HepG2 (cell line): Measurements from ENCODE around the gene C19orf33. TPM values are rescaled to one million over a fixed set of nuclear protein-coding genes. Genes with fewer than 3 reads are reported as not detected.

Experiments used
- ATF7 ChIP-seq, 2 experiments: fragments of 450-650 bp in 1 of 2; sonication (generic) in 1 of 2; formaldehyde crosslinking in 1 of 2; IDR thresholded peaks; 2 replicates each; pipeline versions ENCODE4 v1.4.0 to v1.6.1; 2016 to 2020; ENCODE audit warnings: antibody characterized with exemption in 1 of 2, mild to moderate bottlenecking in 1 of 2, missing genetic modification reagents in 1 of 2
- HES4 ChIP-seq: sonication (generic); formaldehyde crosslinking; IDR thresholded peaks from 2 replicates; pipeline ENCODE4 v1.9.0; 2021; ENCODE audit warnings: mild to moderate bottlenecking, missing genetic modification reagents, borderline replicate concordance
- IRX3 ChIP-seq: sonication (generic); formaldehyde crosslinking; IDR thresholded peaks from 2 replicates; pipeline ENCODE4 v1.8.1; 2023; ENCODE audit warnings: mild to moderate bottlenecking, low read depth, missing genetic modification reagents, borderline replicate concordance
- KLF13 ChIP-seq: sonication (generic); formaldehyde crosslinking; IDR thresholded peaks from 2 replicates; pipeline ENCODE4 v1.4.0; 2020; ENCODE audit warnings: mild to moderate bottlenecking, missing genetic modification reagents
- MAFF ChIP-seq: IDR thresholded peaks from 2 replicates; pipeline ENCODE4 v1.6.1; 2011; ENCODE audit warnings: low read depth, low read length, improper control_type of control experiment
- NR2C2 ChIP-seq: sonication (generic); formaldehyde crosslinking; IDR thresholded peaks from 2 replicates; pipeline ENCODE4 v1.4.0; 2020; ENCODE audit warnings: missing genetic modification reagents, mild to moderate bottlenecking, moderate library complexity, borderline replicate concordance
- RORA ChIP-seq: sonication (generic); formaldehyde crosslinking; IDR thresholded peaks from 2 replicates; pipeline ENCODE4 v1.5.0; 2020; ENCODE audit warnings: mild to moderate bottlenecking, missing genetic modification reagents, moderate library complexity
- SP5 ChIP-seq: IDR thresholded peaks from 2 replicates; pipeline ENCODE4 v1.6.1; 2016; ENCODE audit warnings: low read depth, borderline replicate concordance
- ZBTB8A ChIP-seq: sonication (generic); formaldehyde crosslinking; IDR thresholded peaks from 2 replicates; pipeline ENCODE4 v1.4.0; 2020; ENCODE audit warnings: mild to moderate bottlenecking, low read depth, missing genetic modification reagents, borderline replicate concordance
- ZMYM2 ChIP-seq: sonication (generic); formaldehyde crosslinking; IDR thresholded peaks from 2 replicates; pipeline ENCODE4 v1.8.0; 2022; ENCODE audit warnings: mild to moderate bottlenecking, missing genetic modification reagents
- ZNF17 ChIP-seq: sonication (generic); formaldehyde crosslinking; IDR thresholded peaks from 2 replicates; pipeline ENCODE4 v1.5.0; 2020; ENCODE audit warnings: mild to moderate bottlenecking, missing genetic modification reagents
- ZNF484 ChIP-seq: sonication (generic); formaldehyde crosslinking; IDR thresholded peaks from 2 replicates; pipeline ENCODE4 v1.5.1; 2020; ENCODE audit warnings: mild to moderate bottlenecking, low read depth, missing genetic modification reagents, borderline replicate concordance
- ZNF564 ChIP-seq: sonication (generic); formaldehyde crosslinking; IDR thresholded peaks from 2 replicates; pipeline ENCODE4 v1.8.1; 2023; ENCODE audit warnings: mild to moderate bottlenecking, missing genetic modification reagents
- ZNF589 ChIP-seq: sonication (generic); formaldehyde crosslinking; conservative IDR thresholded peaks from 2 replicates; pipeline ENCODE4 v1.8.0; 2022; ENCODE audit warnings: mild to moderate bottlenecking, moderate library complexity, missing genetic modification reagents
- ZNF777 ChIP-seq: sonication (generic); formaldehyde crosslinking; IDR thresholded peaks from 2 replicates; pipeline ENCODE4 v1.4.0; 2020; ENCODE audit warnings: missing genetic modification reagents
- polyA plus RNA-seq, 8 experiments: library from polyadenylated mRNA; depleted of rRNA in 3 of 8; stranded (reverse) in 7 of 8; unstranded in 1 of 8; fragments of >200 nt; fragmentation: Illumina TruSeq in 4 of 8; extraction: Trizol in 4 of 8; gene quantifications; 2 replicates each; pipeline versions ENCODE4 v1.2.1 to v1.2.3, GENCODE V29; 2011 to 2016; ENCODE audit warnings: low read depth in 4 of 8, missing spikeins in 1 of 8, mixed read lengths in 1 of 8; ENCODE audit not compliant: insufficient read depth in 1 of 8
- total RNA-seq, 5 experiments: library from RNA; depleted of rRNA; stranded (reverse); fragments of >200 nt; fragmentation: Illumina TruSeq; extraction: Trizol; gene quantifications; 2 replicates each; pipeline ENCODE4 v1.2.3, GENCODE V29; 2016; ENCODE audit warnings: low read depth in 1 of 5
- TF ChIP-seq, protein P1 (sequence below): sonication (generic); formaldehyde crosslinking; IDR thresholded peaks from 2 replicates; pipeline ENCODE4 v1.8.0; 2022; ENCODE audit warnings: missing genetic modification reagents, mild to moderate bottlenecking, moderate library complexity, borderline replicate concordance
- TF ChIP-seq, protein P2 (sequence below): sonication (generic); formaldehyde crosslinking; IDR thresholded peaks from 2 replicates; pipeline ENCODE4 v1.5.1; 2020; ENCODE audit warnings: mild to moderate bottlenecking, moderate library complexity, missing genetic modification reagents
- TF ChIP-seq, protein P3 (sequence below): sonication (generic); formaldehyde crosslinking; IDR thresholded peaks from 2 replicates; pipeline ENCODE4 v1.4.0; 2020; ENCODE audit warnings: low read depth, mild to moderate bottlenecking, missing genetic modification reagents
- TF ChIP-seq, protein P4 (sequence below): sonication (generic); formaldehyde crosslinking; IDR thresholded peaks from 2 replicates; pipeline ENCODE4 v1.5.1; 2020; ENCODE audit warnings: missing genetic modification reagents, mild to moderate bottlenecking, borderline replicate concordance
- TF ChIP-seq, protein P5 (sequence below): sonication (generic); formaldehyde crosslinking; IDR thresholded peaks from 2 replicates; pipeline ENCODE4 v1.4.0; 2020; ENCODE audit warnings: mild to moderate bottlenecking, missing genetic modification reagents

C19orf33 gene
- total and polyA plus RNA-seq, 2 of the 13 experiments (the other 11 are each of a cell fraction or from before 2014, with no cell fraction given), result 2.5 to 3.3 TPM

DNA sequence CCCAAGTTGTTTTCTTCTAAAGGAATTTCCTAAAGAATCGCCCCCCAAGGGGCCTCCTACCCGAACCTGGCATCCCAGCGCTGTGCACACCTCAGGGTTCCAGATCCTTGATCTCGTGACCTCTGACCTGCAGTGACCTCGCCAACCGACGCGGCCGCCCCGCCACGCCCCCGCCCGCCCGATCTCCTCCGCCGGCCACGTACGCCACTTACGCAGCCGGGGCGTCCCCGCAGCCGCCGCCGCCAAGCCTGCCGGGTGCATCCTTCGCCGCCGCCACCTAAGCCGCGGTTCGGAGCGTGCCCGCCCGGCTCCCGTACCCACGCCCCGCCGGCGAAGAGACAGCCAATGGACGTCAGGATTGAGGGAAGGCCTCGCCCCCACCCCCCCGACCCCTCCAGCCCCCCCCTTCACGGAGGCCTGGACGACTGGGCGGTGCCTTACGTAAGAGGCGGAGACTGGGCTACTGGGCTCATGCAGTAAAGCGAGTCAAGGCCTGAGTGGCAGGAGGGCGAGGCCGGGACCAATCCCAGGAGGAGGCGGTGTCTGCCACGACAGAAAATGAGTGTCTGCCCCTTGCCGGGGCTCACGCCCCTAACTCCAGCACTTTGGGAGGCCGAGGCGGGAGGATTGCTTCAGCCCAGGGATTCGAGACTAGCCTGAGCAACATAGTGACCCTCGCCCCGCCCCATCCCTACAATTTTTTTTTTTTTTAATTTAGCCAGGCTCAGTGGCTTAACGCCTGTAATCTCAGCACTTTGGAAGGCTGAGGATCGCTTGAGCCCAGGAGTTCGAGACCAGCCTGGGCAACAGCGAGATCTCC lies 11.8 kb downstream of the C19orf33 start, which contains the start of gene YIF1B (continued):
- TF ChIP-seq ZNF484, result no peak
- TF ChIP-seq HES4 (CRISPR knock-in tag), result no peak
- no peak for TF ChIP-seq IRX3
- no peak for TF ChIP-seq ZBTB8A
- TF ChIP-seq, protein P1, sequence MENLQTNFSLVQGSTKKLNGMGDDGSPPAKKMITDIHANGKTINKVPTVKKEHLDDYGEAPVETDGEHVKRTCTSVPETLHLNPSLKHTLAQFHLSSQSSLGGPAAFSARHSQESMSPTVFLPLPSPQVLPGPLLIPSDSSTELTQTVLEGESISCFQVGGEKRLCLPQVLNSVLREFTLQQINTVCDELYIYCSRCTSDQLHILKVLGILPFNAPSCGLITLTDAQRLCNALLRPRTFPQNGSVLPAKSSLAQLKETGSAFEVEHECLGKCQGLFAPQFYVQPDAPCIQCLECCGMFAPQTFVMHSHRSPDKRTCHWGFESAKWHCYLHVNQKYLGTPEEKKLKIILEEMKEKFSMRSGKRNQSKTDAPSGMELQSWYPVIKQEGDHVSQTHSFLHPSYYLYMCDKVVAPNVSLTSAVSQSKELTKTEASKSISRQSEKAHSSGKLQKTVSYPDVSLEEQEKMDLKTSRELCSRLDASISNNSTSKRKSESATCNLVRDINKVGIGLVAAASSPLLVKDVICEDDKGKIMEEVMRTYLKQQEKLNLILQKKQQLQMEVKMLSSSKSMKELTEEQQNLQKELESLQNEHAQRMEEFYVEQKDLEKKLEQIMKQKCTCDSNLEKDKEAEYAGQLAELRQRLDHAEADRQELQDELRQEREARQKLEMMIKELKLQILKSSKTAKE (CRISPR knock-in tag), result peak; percentile 56; the same call in 1 of the 2 replicates
- TF ChIP-seq SP5 (CRISPR knock-in tag), result no peak
- TF ChIP-seq RORA, result no peak
- TF ChIP-seq ZNF777, result no peak
- TF ChIP-seq, protein P2, sequence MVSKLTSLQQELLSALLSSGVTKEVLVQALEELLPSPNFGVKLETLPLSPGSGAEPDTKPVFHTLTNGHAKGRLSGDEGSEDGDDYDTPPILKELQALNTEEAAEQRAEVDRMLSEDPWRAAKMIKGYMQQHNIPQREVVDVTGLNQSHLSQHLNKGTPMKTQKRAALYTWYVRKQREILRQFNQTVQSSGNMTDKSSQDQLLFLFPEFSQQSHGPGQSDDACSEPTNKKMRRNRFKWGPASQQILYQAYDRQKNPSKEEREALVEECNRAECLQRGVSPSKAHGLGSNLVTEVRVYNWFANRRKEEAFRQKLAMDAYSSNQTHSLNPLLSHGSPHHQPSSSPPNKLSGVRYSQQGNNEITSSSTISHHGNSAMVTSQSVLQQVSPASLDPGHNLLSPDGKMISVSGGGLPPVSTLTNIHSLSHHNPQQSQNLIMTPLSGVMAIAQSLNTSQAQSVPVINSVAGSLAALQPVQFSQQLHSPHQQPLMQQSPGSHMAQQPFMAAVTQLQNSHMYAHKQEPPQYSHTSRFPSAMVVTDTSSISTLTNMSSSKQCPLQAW (CRISPR knock-in tag), result no peak
- no peak for TF ChIP-seq ZNF17 (CRISPR knock-in tag)
- no peak for TF ChIP-seq ATF7 (IDR thresholded peaks at IDR 0.05)
- TF ChIP-seq ATF7 (CRISPR knock-in tag; IDR thresholded peaks at IDR 0.05), result no peak
- 0 out of 2 replicates have a peak, but pooled peaks have one; percentile 31 for TF ChIP-seq ZNF589 (CRISPR knock-in tag)
- TF ChIP-seq, protein P3, sequence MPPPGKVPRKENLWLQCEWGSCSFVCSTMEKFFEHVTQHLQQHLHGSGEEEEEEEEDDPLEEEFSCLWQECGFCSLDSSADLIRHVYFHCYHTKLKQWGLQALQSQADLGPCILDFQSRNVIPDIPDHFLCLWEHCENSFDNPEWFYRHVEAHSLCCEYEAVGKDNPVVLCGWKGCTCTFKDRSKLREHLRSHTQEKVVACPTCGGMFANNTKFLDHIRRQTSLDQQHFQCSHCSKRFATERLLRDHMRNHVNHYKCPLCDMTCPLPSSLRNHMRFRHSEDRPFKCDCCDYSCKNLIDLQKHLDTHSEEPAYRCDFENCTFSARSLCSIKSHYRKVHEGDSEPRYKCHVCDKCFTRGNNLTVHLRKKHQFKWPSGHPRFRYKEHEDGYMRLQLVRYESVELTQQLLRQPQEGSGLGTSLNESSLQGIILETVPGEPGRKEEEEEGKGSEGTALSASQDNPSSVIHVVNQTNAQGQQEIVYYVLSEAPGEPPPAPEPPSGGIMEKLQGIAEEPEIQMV (CRISPR knock-in tag), result no peak
- TF ChIP-seq, protein P4, sequence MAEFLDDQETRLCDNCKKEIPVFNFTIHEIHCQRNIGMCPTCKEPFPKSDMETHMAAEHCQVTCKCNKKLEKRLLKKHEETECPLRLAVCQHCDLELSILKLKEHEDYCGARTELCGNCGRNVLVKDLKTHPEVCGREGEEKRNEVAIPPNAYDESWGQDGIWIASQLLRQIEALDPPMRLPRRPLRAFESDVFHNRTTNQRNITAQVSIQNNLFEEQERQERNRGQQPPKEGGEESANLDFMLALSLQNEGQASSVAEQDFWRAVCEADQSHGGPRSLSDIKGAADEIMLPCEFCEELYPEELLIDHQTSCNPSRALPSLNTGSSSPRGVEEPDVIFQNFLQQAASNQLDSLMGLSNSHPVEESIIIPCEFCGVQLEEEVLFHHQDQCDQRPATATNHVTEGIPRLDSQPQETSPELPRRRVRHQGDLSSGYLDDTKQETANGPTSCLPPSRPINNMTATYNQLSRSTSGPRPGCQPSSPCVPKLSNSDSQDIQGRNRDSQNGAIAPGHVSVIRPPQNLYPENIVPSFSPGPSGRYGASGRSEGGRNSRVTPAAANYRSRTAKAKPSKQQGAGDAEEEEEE (CRISPR knock-in tag), result no peak
- TF ChIP-seq ZMYM2 (CRISPR knock-in tag), result peak; percentile 82
- TF ChIP-seq ZNF564, result no peak
- TF ChIP-seq KLF13 (CRISPR knock-in tag), result no peak
- no peak for TF ChIP-seq MAFF
- peak; percentile 94 for TF ChIP-seq NR2C2 (CRISPR knock-in tag)
- TF ChIP-seq, protein P5, sequence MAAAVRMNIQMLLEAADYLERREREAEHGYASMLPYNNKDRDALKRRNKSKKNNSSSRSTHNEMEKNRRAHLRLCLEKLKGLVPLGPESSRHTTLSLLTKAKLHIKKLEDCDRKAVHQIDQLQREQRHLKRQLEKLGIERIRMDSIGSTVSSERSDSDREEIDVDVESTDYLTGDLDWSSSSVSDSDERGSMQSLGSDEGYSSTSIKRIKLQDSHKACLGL (CRISPR knock-in tag), result no peak
